Measurements from ENCODE around the gene EIF4E1B.

EIF4E1B gene

GRCh38 chr5:176694146-176694545, 63.7 kb downstream of the EIF4E1B start:
- no peak for DNase-seq

GRCh38 chr5:176694631-176695030, 64.2 kb downstream of the EIF4E1B start:
- no peak for DNase-seq

GRCh38 chr5:176695073-176695472, 64.6 kb downstream of the EIF4E1B start:
- no peak for DNase-seq

Measured in activated CD4-positive, CD25-positive, alpha-beta regulatory T cell (primary cell).